ENCODE results near the gene RPS13. TPM values are rescaled to one million over a fixed set of nuclear protein-coding genes. Genes with fewer than 3 reads are reported as not detected.
A peak's percentile ranks its signal among the peaks of the same experiment; 100 is the strongest.

Gene RPS13
- total and polyA plus RNA-seq, 9 of the 15 experiments (the other 6 are each of a cell fraction or from before 2014, with no cell fraction given), result 1,267 to 3,714 (median 1,762) TPM

DNA sequence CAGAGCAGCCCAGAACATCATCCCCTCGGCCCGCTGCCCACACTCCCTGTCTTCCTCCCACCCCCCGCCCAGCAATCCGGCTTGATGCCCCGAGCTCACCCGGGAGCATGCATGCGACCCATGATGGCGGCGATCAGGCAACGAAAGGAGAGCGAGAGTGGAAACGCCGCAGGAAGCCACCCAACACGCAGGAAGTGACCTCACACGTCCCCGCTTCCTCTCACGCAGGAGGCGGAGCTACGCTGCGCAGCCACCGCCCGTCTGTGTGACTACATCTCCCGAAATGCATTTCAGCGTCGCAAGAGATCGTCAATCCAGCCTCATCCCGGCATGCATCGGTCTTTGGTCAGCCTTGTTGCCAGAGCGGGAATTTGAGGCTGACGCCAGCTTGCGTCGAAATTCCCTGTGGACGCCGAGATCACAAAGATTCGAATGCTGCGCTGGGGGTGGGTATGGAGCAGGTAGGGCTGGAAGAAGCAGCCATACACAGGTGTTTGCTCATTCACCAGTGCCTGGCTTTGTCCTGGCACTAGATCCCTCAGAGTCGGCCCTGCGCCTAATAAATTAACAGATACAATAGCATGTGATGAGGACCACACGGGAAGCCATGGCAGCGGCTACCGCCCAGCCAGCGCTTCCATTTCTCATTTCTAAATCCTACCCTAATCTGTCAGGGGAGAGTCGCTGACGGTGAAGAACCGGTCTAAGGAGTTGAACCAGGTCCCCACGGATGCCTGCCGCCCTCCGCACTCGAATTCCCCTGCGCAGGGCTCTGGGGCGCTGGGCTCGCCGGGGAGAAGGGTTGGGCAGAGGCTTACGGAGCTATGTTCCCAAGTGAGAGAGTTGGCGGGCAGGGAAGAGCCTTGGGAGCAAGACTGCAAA is at the start of gene RPS13 (continued):
- TF ChIP-seq CTBP1 (IDR thresholded peaks at IDR 0.05; ENCODE audit: borderline replicate concordance) (peak; percentile 55; the same call in 1 of the 2 replicates), DACH1 (IDR thresholded peaks at IDR 0.05; ENCODE audit: partially characterized antibody) (no peak), PML (IDR thresholded peaks at IDR 0.05; ENCODE audit: low read length) (peak; percentile 81), ZNF717 (CRISPR knock-in tag; IDR thresholded peaks at IDR 0.05) (no peak), GABPA (tag; conservative IDR thresholded peaks at IDR 0.05; ENCODE audit: low read depth) (peak; percentile 96), SNIP1 (IDR thresholded peaks at IDR 0.05; ENCODE audit: low read depth) (no peak), HDAC2 (IDR thresholded peaks at IDR 0.05) (peak; percentile 74; the same call in 1 of the 2 replicates), RNF2 (IDR thresholded peaks at IDR 0.05) (peak; percentile 82)

- no peaks in the 10 kb centered on the region for H3K79me2 ChIP-seq (ENCODE audit: control insufficient read depth, insufficient read depth, low read length)
- H2AFZ ChIP-seq (ENCODE audit: low read depth, low read length), result no peak overlapping the region
- in situ Hi-C loops (cut with MboI) (no loop called here), intact Hi-C loops (cut with micrococcal nuclease) (no loop called here)
- POLR2A ChIA-PET, result no interaction called here
- H3K9me3 ChIP-seq (replicated peaks; ENCODE audit: control insufficient read depth, insufficient read depth, low read depth, low read length), result no peaks in the 10 kb centered on the region
- no peaks in the 10 kb centered on the region for H3K9me1 ChIP-seq (ENCODE audit: control insufficient read depth, insufficient read depth, low read length)
- H4K20me1 ChIP-seq (replicated peaks; ENCODE audit: control insufficient read depth, insufficient read depth, low read length), result no peaks in the 10 kb centered on the region
- CTCF ChIA-PET (ENCODE audit: low intra/inter-chr PET ratio), result no interaction called here
- ATAC-seq (no peak), DNase-seq (ENCODE audit: extremely low read depth in 1 of 4, low spot score in 3 of 4) (no peak), FAIRE-seq (no peak)
- no peaks in the 10 kb centered on the region for H3K4me1 ChIP-seq (replicated peaks in 1 of 2; ENCODE audit: control insufficient read depth in 2 of 2, insufficient read depth in 2 of 2, low read length in 2 of 2)
- TF ChIP-seq, protein P1, sequence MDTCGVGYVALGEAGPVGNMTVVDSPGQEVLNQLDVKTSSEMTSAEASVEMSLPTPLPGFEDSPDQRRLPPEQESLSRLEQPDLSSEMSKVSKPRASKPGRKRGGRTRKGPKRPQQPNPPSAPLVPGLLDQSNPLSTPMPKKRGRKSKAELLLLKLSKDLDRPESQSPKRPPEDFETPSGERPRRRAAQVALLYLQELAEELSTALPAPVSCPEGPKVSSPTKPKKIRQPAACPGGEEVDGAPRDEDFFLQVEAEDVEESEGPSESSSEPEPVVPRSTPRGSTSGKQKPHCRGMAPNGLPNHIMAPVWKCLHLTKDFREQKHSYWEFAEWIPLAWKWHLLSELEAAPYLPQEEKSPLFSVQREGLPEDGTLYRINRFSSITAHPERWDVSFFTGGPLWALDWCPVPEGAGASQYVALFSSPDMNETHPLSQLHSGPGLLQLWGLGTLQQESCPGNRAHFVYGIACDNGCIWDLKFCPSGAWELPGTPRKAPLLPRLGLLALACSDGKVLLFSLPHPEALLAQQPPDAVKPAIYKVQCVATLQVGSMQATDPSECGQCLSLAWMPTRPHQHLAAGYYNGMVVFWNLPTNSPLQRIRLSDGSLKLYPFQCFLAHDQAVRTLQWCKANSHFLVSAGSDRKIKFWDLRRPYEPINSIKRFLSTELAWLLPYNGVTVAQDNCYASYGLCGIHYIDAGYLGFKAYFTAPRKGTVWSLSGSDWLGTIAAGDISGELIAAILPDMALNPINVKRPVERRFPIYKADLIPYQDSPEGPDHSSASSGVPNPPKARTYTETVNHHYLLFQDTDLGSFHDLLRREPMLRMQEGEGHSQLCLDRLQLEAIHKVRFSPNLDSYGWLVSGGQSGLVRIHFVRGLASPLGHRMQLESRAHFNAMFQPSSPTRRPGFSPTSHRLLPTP (IDR thresholded peaks at IDR 0.05; ENCODE audit: borderline replicate concordance, extremely low read depth, insufficient read length), result no peak
- no peak for TF ChIP-seq SRSF3 (IDR thresholded peaks at IDR 0.05; ENCODE audit: insufficient read depth, low read length)
- no peak overlapping the region for H3K4me2 ChIP-seq (ENCODE audit: insufficient read depth, low read length)
- H3K4me3 ChIP-seq, result no peak overlapping the region
- H3K27me3 ChIP-seq (ENCODE audit: control insufficient read depth in 2 of 2, insufficient read depth in 2 of 2, low read length in 2 of 2), result no peaks in the 10 kb centered on the region
- H3K9ac ChIP-seq (ENCODE audit: insufficient read depth in 1 of 2, low read depth in 2 of 2, low read length in 2 of 2), result no peak overlapping the region
- no peak overlapping the region for H3K27ac ChIP-seq (ENCODE audit: extremely low read depth, low read depth, low read length)
- H3K36me3 ChIP-seq (ENCODE audit: control insufficient read depth, insufficient read depth, low read length), result peaks cover 5% of the 10 kb centered on the region; the same call in 2 of the 3 replicates
- no TSS peak for BruUV-seq (replicated peaks)
- WGBS (ENCODE audit: insufficient coverage, low coverage, missing lambda C conversion rate), result 83% methylated on average over 2 of the region's 2 CpGs
These were observed 44.5 kb upstream of the RPS13 start for GRCh38 chr11:17121981-17122380.
